ENCODE results near the gene RAMACL. TPM values are rescaled to one million over a fixed set of nuclear protein-coding genes. Genes with fewer than 3 reads are reported as not detected.

The RAMACL gene
- polyA plus RNA-seq, 1 experiment = 0.26 TPM

DNA sequence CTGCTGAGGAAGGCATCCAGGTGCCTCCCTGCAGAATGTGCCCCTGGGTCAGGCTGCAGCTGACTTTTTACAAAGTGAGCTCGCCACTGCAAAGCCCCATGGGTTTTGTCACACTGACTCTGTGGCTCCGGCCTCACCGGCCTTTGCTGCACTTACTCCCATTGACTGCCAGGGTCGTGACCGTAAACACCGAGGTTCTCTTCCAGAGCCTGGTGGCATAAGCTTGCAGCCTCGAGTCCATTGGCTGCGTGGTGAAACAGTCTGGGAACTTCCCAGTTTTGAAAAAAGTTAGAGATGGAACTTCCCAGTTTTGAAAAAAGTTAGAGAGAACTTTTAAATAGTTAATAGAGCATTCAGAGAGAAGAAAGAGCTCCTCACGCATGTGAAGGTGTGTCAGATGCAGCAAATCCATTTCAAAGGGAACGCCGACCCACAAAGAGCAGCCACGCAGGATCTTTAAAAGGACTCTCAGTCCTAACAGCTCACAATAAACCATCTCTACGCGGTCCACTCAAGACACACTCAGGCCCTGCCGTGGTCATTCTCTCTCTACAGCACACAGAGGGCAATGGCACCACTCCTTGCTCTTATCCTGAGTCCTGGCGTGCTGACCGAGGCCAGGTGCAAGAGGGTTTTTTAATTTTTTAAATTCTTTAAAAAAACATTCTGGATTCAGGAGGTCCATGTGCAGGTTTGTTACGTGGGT is 12.8 kb downstream of the RAMACL start:
- no peaks in the 10 kb centered on the region for H3K27me3 ChIP-seq (ENCODE audit: control insufficient read depth, insufficient read depth, low read length)
- no peaks in the 10 kb centered on the region; the same call in 1 of the 2 replicates for H3K36me3 ChIP-seq (ENCODE audit: control insufficient read depth, insufficient read depth, low read length)
- DNase-seq (ENCODE audit: low read depth) = no peak
- TF ChIP-seq, protein P1, sequence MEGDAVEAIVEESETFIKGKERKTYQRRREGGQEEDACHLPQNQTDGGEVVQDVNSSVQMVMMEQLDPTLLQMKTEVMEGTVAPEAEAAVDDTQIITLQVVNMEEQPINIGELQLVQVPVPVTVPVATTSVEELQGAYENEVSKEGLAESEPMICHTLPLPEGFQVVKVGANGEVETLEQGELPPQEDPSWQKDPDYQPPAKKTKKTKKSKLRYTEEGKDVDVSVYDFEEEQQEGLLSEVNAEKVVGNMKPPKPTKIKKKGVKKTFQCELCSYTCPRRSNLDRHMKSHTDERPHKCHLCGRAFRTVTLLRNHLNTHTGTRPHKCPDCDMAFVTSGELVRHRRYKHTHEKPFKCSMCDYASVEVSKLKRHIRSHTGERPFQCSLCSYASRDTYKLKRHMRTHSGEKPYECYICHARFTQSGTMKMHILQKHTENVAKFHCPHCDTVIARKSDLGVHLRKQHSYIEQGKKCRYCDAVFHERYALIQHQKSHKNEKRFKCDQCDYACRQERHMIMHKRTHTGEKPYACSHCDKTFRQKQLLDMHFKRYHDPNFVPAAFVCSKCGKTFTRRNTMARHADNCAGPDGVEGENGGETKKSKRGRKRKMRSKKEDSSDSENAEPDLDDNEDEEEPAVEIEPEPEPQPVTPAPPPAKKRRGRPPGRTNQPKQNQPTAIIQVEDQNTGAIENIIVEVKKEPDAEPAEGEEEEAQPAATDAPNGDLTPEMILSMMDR (IDR thresholded peaks at IDR 0.05; ENCODE audit: insufficient read depth, low read depth, low read length) = no peak
- no peak overlapping the region for H3K4me3 ChIP-seq (ENCODE audit: low read depth, low read length)
- ChIA-PET POLR2A (no interaction called here), CTCF (interaction anchor here (1.1 kb wide), 1 partner anchor 11 kb away, joined by 3 read pairs; no protein-coding TSS in a partner anchor)

DNA sequence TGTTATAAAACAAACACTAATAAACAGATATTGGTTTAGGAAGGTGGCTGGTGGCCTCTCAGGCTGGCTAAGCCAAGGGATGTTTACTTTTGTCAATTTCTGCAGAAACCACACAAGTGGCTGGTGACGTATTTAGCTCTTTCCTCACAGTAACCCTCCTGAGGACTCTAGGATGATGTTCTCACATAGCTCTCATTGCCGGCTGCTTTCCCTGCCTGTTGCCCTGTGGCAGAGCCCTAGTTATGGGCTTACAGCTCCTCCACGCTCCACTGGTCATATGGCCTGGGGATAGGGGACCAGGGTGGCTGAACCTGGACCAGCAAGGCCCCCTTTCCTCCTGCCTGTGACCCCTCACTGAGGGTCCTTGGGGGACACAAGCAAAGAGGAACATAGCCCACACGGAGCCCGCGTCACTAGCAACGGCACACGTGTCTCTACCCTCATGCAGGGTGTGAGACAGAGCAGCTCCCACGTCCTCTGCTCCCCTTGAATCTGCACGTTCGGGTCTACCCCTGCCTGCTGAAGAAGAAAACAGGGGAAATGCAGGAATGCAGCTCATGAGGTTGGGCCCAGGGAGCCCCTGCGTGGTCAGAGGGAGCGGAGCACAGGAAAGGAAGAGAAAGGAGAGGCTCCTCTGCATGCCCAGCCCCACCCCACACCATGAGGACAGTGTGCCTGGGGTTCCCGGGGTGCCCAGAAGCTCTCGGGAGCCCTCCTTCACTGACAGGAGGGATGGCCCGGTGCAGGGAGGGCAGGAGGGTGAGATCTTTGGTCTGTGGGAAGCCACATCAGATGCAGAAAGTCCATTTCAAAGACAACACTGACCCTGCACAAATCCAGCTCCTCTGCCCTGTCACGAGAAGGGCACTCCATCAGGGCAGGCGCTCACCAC is 13.9 kb downstream of the RAMACL start:
- no peak overlapping the region for H3K4me3 ChIP-seq (ENCODE audit: low read depth, low read length)
- H3K27me3 ChIP-seq (ENCODE audit: control insufficient read depth, insufficient read depth, low read length) = no peaks in the 10 kb centered on the region
- H3K36me3 ChIP-seq (ENCODE audit: control insufficient read depth, insufficient read depth, low read length) = no peaks in the 10 kb centered on the region
- no peak for DNase-seq (ENCODE audit: low read depth)
- TF ChIP-seq, protein P1 (IDR thresholded peaks at IDR 0.05; ENCODE audit: insufficient read depth, low read depth, low read length) = no peak
- ChIA-PET POLR2A (no interaction called here), CTCF (no interaction called here)

DNA sequence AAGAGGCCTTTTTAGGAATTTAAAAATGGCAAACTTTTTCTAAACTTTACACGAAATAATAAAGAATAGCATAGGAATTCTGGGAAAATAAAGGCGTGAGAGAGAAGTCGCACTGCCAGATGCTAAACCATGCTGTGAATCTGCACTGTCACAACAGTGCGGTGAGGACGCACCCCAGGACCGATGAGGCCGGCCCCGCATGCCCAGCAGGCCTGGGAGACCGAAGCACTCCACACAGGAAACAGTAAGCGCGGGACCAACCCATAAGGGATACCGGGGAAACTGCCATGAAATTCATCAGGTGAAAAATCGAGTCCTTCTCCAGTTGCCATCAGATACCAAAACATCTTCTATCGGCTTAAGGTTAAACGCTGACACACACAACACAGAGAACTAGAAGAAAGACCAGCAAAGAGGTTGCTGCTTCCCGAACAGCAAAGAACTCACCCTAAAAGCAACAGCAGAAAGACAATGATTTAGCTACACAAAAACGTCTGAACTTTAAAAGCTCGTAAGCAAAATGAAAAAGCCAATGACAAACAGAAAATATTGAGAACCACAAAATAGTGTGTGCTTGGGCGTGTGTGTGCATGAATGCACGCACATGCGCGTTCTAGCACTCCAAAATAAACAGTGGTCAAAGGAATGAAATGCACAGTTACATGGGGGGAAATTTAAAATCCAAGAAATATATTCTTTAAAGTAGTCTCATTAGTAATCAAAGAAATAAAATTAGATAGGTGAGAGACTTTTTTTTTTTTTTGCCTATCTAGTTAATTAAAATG is 15.4 kb downstream of the RAMACL start:
- H3K27me3 ChIP-seq (ENCODE audit: control insufficient read depth, insufficient read depth, low read length) = no peaks in the 10 kb centered on the region
- CTCF ChIA-PET = no interaction called here
- no peak for DNase-seq (ENCODE audit: low read depth)
- H3K36me3 ChIP-seq (ENCODE audit: control insufficient read depth, insufficient read depth, low read length) = no peaks in the 10 kb centered on the region
- TF ChIP-seq, protein P1 (IDR thresholded peaks at IDR 0.05; ENCODE audit: insufficient read depth, low read depth, low read length) = no peak
- POLR2A ChIA-PET = no interaction called here
- H3K4me3 ChIP-seq (ENCODE audit: low read depth, low read length) = no peak overlapping the region

DNA sequence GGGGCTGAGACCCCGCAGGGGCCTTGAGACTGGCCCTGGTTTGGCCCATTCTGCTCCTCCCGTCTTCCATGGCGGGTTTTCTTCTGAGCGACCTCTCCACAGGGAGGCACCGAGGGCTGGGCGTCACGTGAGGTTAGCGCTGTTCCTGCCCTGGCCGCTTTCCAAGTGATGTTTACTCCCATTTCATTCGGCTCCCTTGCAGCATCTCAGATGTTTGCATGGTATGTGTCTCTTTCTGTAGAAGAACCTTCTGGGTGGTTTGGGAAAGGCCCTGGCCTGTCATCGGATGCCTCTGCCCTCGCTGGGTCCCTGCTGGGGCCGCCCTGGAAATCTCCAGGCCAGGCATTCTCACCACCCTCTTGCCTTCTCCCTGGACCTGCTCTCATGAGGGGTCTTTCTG is 17.3 kb downstream of the RAMACL start:
- no peaks in the 10 kb centered on the region for H3K27me3 ChIP-seq (ENCODE audit: control insufficient read depth, insufficient read depth, low read length)
- TF ChIP-seq, protein P1 (IDR thresholded peaks at IDR 0.05; ENCODE audit: insufficient read depth, low read depth, low read length) = no peak

More for the DNA sequence above, 17.3 kb downstream of the RAMACL start:
- H3K4me3 ChIP-seq (ENCODE audit: low read depth, low read length) = no peak overlapping the region
- CTCF ChIA-PET = interaction anchor here (0.6 to 1.2 kb wide), 2 partner anchors 17 to 189 kb away, joined by 3 read pairs; partner anchors contain the start of gene RAMACL
- DNase-seq (ENCODE audit: low read depth) = no peak
- H3K36me3 ChIP-seq (ENCODE audit: control insufficient read depth, insufficient read depth, low read length) = 0 out of 2 replicates have a peak, but pooled peaks cover 2% of the 10 kb centered on the region
- POLR2A ChIA-PET = no interaction called here

Measured in BJ (cell line).